ENCODE data around the gene C12orf56.
A peak's percentile ranks its signal among the peaks of the same experiment; 100 is the strongest.

Gene C12orf56

DNA sequence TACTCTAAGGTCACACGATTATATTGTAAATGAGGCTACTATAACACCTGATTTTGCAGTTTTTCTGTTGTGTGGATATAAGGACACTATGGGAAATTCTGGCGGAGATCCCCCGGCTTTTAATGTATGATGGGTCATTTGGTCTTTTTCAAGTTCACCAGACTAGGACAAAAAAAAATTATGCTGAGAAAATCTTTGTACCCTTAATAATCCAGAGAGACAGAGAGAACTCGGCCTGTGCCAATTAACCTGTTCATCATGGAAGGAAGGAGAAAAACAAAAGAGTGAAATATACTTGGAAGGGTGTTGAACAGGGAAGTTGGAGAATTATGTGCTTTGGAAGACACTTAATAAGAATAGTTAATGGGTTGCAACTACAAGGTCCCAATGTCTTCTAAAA lies 106.3 kb downstream of the C12orf56 start:
- TF ChIP-seq, protein P1, sequence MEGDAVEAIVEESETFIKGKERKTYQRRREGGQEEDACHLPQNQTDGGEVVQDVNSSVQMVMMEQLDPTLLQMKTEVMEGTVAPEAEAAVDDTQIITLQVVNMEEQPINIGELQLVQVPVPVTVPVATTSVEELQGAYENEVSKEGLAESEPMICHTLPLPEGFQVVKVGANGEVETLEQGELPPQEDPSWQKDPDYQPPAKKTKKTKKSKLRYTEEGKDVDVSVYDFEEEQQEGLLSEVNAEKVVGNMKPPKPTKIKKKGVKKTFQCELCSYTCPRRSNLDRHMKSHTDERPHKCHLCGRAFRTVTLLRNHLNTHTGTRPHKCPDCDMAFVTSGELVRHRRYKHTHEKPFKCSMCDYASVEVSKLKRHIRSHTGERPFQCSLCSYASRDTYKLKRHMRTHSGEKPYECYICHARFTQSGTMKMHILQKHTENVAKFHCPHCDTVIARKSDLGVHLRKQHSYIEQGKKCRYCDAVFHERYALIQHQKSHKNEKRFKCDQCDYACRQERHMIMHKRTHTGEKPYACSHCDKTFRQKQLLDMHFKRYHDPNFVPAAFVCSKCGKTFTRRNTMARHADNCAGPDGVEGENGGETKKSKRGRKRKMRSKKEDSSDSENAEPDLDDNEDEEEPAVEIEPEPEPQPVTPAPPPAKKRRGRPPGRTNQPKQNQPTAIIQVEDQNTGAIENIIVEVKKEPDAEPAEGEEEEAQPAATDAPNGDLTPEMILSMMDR (conservative IDR thresholded peaks at IDR 0.05) = no peak
- H3K27ac ChIP-seq = no peak overlapping the region

DNA sequence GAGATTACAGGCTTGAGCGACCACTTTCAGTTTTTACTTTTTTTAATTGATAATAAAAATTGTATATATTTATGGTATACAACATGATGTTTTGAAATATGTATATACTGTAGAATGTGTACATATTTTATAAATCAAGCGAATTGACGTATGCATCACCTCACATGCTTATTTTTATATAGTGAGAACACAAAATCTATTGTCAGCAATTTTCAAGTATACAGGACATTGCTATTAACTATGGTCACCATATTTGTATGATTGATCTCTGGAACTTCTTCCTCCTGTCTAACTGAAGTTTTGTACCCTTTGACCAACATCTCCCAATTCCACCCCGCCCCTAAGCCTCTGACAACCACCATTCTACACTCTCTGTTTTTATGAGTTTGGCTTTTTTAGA lies 112.1 kb downstream of the C12orf56 start:
- no peak overlapping the region for H3K27ac ChIP-seq

DNA sequence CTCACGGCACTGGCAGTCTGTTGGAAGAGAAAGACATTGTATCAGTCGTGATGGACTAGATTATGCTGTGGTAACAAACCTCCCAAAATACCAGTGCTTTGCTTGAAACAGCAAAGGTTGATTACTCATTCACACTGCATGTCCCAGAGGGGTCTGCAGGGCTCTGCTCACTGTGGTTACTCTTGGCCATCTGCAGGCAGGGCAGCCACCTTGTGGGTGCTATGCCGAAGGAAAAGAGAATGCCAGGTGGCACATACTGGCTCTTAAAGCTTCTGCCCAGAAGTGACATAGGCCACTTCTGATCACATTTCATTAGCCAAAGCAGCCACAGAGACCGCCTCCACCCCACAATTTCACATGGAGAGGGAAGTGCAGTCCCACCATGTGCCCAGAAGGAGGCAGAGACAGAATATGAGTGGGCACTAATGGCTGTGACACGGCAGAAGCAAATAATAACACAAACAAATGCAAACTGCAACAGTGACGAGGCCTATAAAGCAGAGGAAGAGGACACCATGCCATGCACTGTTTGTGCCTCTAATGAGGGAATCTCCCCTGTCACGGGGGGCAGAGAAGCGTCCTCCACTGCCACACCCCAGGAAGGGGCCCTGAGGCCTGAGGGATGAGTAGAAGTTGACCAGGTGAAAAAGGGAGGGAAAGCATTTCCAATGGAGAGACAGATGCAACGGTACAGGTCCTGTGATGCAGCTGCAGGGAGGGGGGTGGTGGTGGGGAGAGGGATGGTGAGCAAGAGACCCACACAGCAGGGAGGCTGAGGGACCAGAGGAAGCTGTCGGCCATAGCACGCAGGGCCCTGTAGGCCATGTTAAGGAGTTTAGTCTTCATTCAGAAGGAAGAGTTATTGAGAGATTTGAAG lies 116.8 kb downstream of the C12orf56 start:
- TF ChIP-seq, protein P1 (conservative IDR thresholded peaks at IDR 0.05) = peak; percentile 34

More for the DNA sequence above, 112.1 kb downstream of the C12orf56 start:
- TF ChIP-seq, protein P1 (conservative IDR thresholded peaks at IDR 0.05) = no peak

DNA sequence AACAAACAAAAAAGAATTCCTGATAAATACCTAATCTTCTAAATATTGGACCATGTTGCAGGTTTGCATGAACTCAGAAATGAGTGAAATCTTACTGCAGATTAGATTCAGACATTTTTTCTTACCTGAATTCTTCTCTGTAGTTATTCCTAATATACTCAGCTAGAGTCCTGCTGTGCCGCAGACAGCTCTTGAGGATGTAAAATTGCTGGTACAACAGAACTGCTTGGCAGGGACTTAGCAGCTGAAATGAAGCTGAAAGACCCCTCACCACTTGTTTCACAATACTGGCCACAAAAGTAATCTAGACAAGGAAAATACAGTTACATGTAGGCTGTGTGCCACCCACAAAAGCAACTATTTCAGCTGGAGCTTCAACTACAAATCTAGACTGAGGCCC lies 120.1 kb downstream of the C12orf56 start:
- TF ChIP-seq, protein P1 (conservative IDR thresholded peaks at IDR 0.05) = no peak
- H3K27ac ChIP-seq = no peak overlapping the region

More for the DNA sequence above, 116.8 kb downstream of the C12orf56 start:
- no peak overlapping the region for H3K27ac ChIP-seq

DNA sequence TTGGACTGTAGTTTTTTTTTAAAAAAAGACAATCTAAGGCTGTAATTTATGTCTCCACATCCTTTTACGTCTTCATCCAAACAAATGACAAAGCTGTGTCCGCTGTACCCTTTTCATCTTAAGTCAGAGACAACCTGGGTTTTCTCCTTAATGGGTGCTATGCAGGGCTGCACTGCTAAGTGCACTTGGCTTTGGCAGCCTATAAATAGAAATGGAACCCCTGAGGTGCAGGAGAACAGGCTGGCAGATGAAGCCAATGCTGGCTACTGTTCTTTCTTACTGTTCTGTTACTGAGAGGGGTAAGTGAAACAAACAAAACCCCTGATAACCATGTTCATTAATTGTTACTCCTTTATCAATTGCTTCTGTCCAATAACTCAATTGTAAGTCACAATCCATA lies 121.4 kb downstream of the C12orf56 start:
- H3K27ac ChIP-seq = no peak overlapping the region
- TF ChIP-seq, protein P1 (conservative IDR thresholded peaks at IDR 0.05) = no peak

DNA sequence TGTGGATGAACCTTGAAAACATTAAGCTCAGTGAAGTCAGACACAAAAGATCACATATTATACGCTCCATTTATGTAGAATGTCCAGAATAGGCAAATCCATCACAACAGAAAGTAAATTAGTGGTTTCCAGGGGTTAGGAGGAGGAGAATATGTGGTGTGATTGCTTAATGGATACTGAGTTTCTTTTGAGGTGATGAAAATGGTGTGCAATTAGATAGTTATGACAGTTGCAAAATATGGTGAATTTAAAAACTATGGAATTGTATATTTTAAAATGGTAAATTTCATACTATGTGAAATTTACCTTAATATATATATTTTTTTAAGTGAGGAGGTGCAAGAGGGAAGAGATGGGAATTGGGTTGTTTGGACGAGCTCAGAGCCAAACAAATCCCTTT lies 122.1 kb downstream of the C12orf56 start:
- H3K27ac ChIP-seq = no peak overlapping the region
- TF ChIP-seq, protein P1 (conservative IDR thresholded peaks at IDR 0.05) = no peak

DNA sequence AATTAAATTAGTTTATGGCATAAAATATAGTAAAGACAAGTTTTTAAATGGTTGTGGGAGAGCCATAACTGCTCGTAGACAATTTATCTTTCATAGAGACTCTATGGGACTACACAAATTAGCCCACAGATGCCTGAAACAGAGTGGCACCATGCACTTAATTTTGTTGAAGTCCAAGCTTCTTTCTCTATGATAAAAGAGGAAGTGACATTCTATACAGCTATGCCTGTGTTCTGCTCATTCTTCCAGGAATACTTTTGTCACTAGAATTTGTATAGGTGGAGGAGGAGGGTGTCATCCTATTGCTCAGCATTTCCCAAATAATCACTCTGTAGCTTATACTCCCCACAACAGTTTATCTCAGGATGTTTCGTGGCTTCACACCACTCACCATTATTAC lies 124.7 kb downstream of the C12orf56 start:
- TF ChIP-seq, protein P1 (conservative IDR thresholded peaks at IDR 0.05) = no peak
- no peak overlapping the region for H3K27ac ChIP-seq

All from VCaP (cell line).